ENCODE data around the gene CBX4. TPM values are rescaled to one million over a fixed set of nuclear protein-coding genes. Genes with fewer than 3 reads are reported as not detected.

CBX4 gene
- total RNA-seq, 2 experiments from 2014 or later = 98.9 to 110 TPM

- H3K27ac ChIP-seq (ENCODE audit: low read depth, low read length, poor library complexity, severe bottlenecking) = no peak overlapping the region
- peak overlapping the region; percentile 84 for H3K4me3 ChIP-seq (ENCODE audit: low read depth, low read length, poor library complexity, severe bottlenecking)
- H3K36me3 ChIP-seq (ENCODE audit: insufficient read depth, low read length) = peaks cover 27% of the 10 kb centered on the region
- DNase-seq (ENCODE audit: low spot score) = no peak
- TF ChIP-seq CTCF (conservative IDR thresholded peaks at IDR 0.05; ENCODE audit: low read length) = no peak; the same call in 1 of the 2 replicates
- TF ChIP-seq EZH2phosphoT487 (IDR thresholded peaks at IDR 0.05; ENCODE audit: borderline replicate concordance, low read depth, low read length) = no peak
- ChIA-PET POLR2A (no interaction called here), CTCF (ENCODE audit: unreplicated experiment) (no interaction called here)
- peak overlapping the region; percentile 61 for H3K4me2 ChIP-seq (ENCODE audit: low read length)
- H3K79me2 ChIP-seq (ENCODE audit: insufficient read depth, low read depth, low read length) = peaks cover 26% of the 10 kb centered on the region
- intact Hi-C loops (cut with micrococcal nuclease; ENCODE audit: unreplicated experiment) = no loop called here
- no peaks in the 10 kb centered on the region for H3K9me3 ChIP-seq (ENCODE audit: low read length)
- H2AFZ ChIP-seq (ENCODE audit: low read length) = no peak overlapping the region
- H4K20me1 ChIP-seq (ENCODE audit: insufficient read depth, low read length) = peaks cover 13% of the 10 kb centered on the region
- no TSS peak for BruUV-seq (replicated peaks)
- no peaks in the 10 kb centered on the region for H3K9me2 ChIP-seq (ENCODE audit: insufficient read depth, low read length)
- peaks cover 20% of the 10 kb centered on the region for H3K4me1 ChIP-seq (ENCODE audit: insufficient read depth, low read length, poor library complexity, severe bottlenecking)
Measured at GRCh38 chr17:79840269-79840988, 1.2 kb upstream of the CBX4 start.

GRCh38 chr17:79838522-79839274 lies 542 bp downstream of the CBX4 start:
- intact Hi-C loops (cut with micrococcal nuclease; ENCODE audit: unreplicated experiment) = loop anchor here (5.0 kb wide), 1 partner anchor 154 kb away; no protein-coding TSS in a partner anchor
- H3K4me1 ChIP-seq (ENCODE audit: insufficient read depth, low read length, poor library complexity, severe bottlenecking) = peaks cover 24% of the 10 kb centered on the region

More at GRCh38 chr17:79838522-79839274, 542 bp downstream of the CBX4 start:
- peaks cover 44% of the 10 kb centered on the region for H3K36me3 ChIP-seq (ENCODE audit: insufficient read depth, low read length)
- peaks cover 13% of the 10 kb centered on the region for H4K20me1 ChIP-seq (ENCODE audit: insufficient read depth, low read length)
- CTCF ChIA-PET (ENCODE audit: unreplicated experiment) = interaction anchor here (0.6 to 1.0 kb wide), 6 partner anchors 10 to 1469 kb away, joined by 3 to 6 read pairs (median 4); no protein-coding TSS in a partner anchor
- no TSS peak for BruUV-seq (replicated peaks)
- POLR2A ChIA-PET = interaction anchor here (0.6 to 1.1 kb wide), 8 partner anchors 13 to 155 kb away, joined by 3 to 8 read pairs (median 4); no protein-coding TSS in a partner anchor
- H3K9me2 ChIP-seq (ENCODE audit: insufficient read depth, low read length) = no peaks in the 10 kb centered on the region
- no peak overlapping the region for H2AFZ ChIP-seq (ENCODE audit: low read length)
- H3K4me3 ChIP-seq (ENCODE audit: low read depth, low read length, poor library complexity, severe bottlenecking) = peak overlapping the region; percentile 84
- H3K9me3 ChIP-seq (ENCODE audit: low read length) = no peaks in the 10 kb centered on the region
- peaks cover 30% of the 10 kb centered on the region for H3K79me2 ChIP-seq (ENCODE audit: insufficient read depth, low read depth, low read length)
- DNase-seq (ENCODE audit: low spot score) = peak; percentile 80
- peak overlapping the region; percentile 91 for H3K27ac ChIP-seq (ENCODE audit: low read depth, low read length, poor library complexity, severe bottlenecking)
- peak overlapping the region; percentile 91 for H3K4me2 ChIP-seq (ENCODE audit: low read length)
- TF ChIP-seq EZH2phosphoT487 (IDR thresholded peaks at IDR 0.05; ENCODE audit: borderline replicate concordance, low read depth, low read length) (no peak), CTCF (conservative IDR thresholded peaks at IDR 0.05; ENCODE audit: low read length) (no peak)

Data from OCI-LY7 (cell line).